K562 (cell line): ENCODE data around the gene APPL2. TPM values are rescaled to one million over a fixed set of nuclear protein-coding genes. Genes with fewer than 3 reads are reported as not detected.
A peak's percentile ranks its signal among the peaks of the same experiment; 100 is the strongest.

Source experiments
- CAMTA2 ChIP-seq: fragments of 250-450 bp; sonication (Bioruptor Pico); conservative IDR thresholded peaks from 2 replicates; pipeline ENCODE4 v1.5.1; 2022
- CREBBP ChIP-seq: IDR thresholded peaks from one replicate; pipeline ENCODE4 v1.6.1; 2012; ENCODE audit warnings: low read depth, mild to moderate bottlenecking, control low read depth, inconsistent platforms, low read length
- DNMT1 ChIP-seq: fragments of 450-650 bp; IDR thresholded peaks from 2 replicates; pipeline ENCODE4 v1.6.1; 2016; ENCODE audit warnings: antibody characterized with exemption, mild to moderate bottlenecking
- ETS2 ChIP-seq: IDR thresholded peaks from 2 replicates; pipeline ENCODE4 v1.6.1; 2016; ENCODE audit warnings: borderline replicate concordance, missing genetic modification characterization, mild to moderate bottlenecking, moderate library complexity, missing compliant biosample characterization; ENCODE audit not compliant: poor library complexity, severe bottlenecking
- IFI16 ChIP-seq: fragments of 250-450 bp; sonication (Bioruptor Pico); IDR thresholded peaks from 2 replicates; pipeline ENCODE4 v2.1.2; 2022; ENCODE audit warnings: mild to moderate bottlenecking, inconsistent platforms
- PHF8 ChIP-seq: fragments of 200-600 bp; sonication (generic); IDR thresholded peaks from 2 replicates; pipeline ENCODE4 v1.6.1; 2012; ENCODE audit warnings: mixed run types, mild to moderate bottlenecking, inconsistent platforms, low read length, moderate library complexity, borderline replicate concordance
- RBM34 ChIP-seq: fragments of 200-400 bp; formaldehyde crosslinking; IDR thresholded peaks from 2 replicates; pipeline ENCODE4 v1.6.1; 2018; ENCODE audit warnings: low read length, borderline replicate concordance; ENCODE audit not compliant: insufficient read depth
- SAFB2 ChIP-seq: fragments of 200-400 bp; formaldehyde crosslinking; IDR thresholded peaks from 2 replicates; pipeline ENCODE4 v1.6.1; 2018; ENCODE audit warnings: borderline replicate concordance, low read length, low read depth, moderate library complexity; ENCODE audit not compliant: severe bottlenecking
- SAP30 ChIP-seq: fragments of 200-600 bp; sonication (generic); IDR thresholded peaks from 2 replicates; pipeline ENCODE4 v1.6.1; 2012; ENCODE audit warnings: borderline replicate concordance, low read depth, mild to moderate bottlenecking, moderate library complexity, low read length, control low read depth, inconsistent platforms; ENCODE audit not compliant: insufficient read depth, poor library complexity, severe bottlenecking
- SREBF1 ChIP-seq: fragments of 150-350 bp; IDR thresholded peaks from 2 replicates; pipeline ENCODE4 v1.6.1; 2014; ENCODE audit warnings: antibody characterized with exemption, low read depth, low read length, borderline replicate concordance
- ZKSCAN1 ChIP-seq: fragments of 150-350 bp; IDR thresholded peaks from 2 replicates; pipeline ENCODE4 v1.6.1; 2016; ENCODE audit warnings: low read depth, low read length
- ZNF589 ChIP-seq: fragments of 200-800 bp; sonication (Bioruptor generic); IDR thresholded peaks from 2 replicates; pipeline ENCODE4 v1.6.1; 2016; ENCODE audit warnings: low read depth, missing genetic modification characterization, missing compliant biosample characterization
- polyA plus RNA-seq, 8 experiments: library from polyadenylated mRNA; depleted of rRNA in 4 of 8; stranded (reverse) in 5 of 8; unstranded in 3 of 8; fragments of >200 nt; fragmentation: Nextera tagmentation in 2 of 8; fragmentation: Illumina TruSeq in 1 of 8; extraction: Ambion mirVana in 2 of 8; extraction: Trizol in 1 of 8; gene quantifications; 2 replicates each; pipeline versions ENCODE4 v1.2.1 to v1.2.3, GENCODE V29; 2011 to 2014; ENCODE audit warnings: inconsistent platforms in 1 of 8, missing spikeins in 1 of 8
- total RNA-seq, 7 experiments: library from RNA; depleted of rRNA in 6 of 7; stranded (reverse); fragments of >200 nt in 6 of 7; fragmentation: Illumina TruSeq in 2 of 7; extraction: Trizol in 2 of 7; gene quantifications; 2 replicates each; pipeline versions ENCODE4 v1.2.1 to v1.2.3, GENCODE V29; 2011 to 2021; ENCODE audit warnings: low replicate concordance in 1 of 7
- TF ChIP-seq, protein P1 (sequence below): sonication (generic); formaldehyde crosslinking; IDR thresholded peaks from 2 replicates; pipeline ENCODE4 v1.8.1; 2023; ENCODE audit warnings: missing genetic modification reagents, mild to moderate bottlenecking, borderline replicate concordance
- TF ChIP-seq, protein P2 (sequence below): fragments of 250-450 bp; sonication (Bioruptor Pico); IDR thresholded peaks from 2 replicates; pipeline ENCODE4 v1.5.0; 2021
- TF ChIP-seq, protein P3 (sequence below): fragments of 450-650 bp; IDR thresholded peaks from 2 replicates; pipeline ENCODE4 v1.7.0; 2016; ENCODE audit warnings: borderline replicate concordance
- TF ChIP-seq, protein P4 (sequence below): fragments of 250-450 bp; sonication (Bioruptor Pico); IDR thresholded peaks from 2 replicates; pipeline ENCODE4 v1.8.0; 2021; ENCODE audit warnings: borderline replicate concordance, mild to moderate bottlenecking, moderate library complexity; ENCODE audit not compliant: poor library complexity, severe bottlenecking
- TF ChIP-seq, protein P5 (sequence below): sonication (generic); formaldehyde crosslinking; IDR thresholded peaks from 2 replicates; pipeline ENCODE4 v1.8.0; 2022; ENCODE audit warnings: mild to moderate bottlenecking, missing genetic modification reagents

APPL2 gene
- total and polyA plus RNA-seq, 9 of the 15 experiments (the other 6 are each of a cell fraction or from before 2014, with no cell fraction given), result 2.1 to 14.4 (median 8.2) TPM

DNA sequence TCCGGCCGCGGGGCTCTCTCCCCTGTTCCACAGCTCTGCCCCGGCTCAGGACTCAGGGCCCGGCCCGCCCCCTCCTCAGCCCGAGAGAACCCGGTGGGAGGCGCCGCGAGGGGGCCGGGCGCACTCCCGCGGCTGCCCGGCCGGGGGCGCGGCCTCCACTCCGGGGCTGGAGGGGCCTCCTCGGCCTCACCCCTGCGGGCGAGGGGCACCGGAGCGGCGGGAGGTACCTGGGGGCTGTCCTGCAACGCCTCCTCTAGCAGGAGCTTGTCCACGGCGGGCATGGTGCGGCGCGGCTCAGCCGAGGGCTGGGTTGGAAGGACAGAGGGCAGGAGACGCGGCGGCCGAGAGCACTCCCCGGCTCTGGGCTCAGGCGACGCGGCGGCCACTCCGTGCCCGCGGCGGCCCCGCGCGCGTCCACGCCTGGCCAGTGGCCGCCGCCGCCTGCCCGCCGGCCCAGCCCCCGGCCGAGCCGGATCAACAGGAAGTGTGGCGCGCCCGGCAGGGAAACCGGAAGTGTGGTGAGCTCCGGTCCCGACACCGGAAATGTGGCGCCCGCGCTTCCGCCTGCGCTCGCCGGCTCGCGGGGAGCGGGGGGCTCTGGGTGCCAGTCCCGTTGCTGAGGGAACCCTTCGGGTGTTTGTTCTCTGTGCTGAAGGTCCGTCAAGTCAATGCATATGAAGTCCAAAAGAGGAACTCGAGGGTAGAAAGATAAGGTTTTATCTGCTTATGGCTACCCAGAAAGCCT lies at the start of gene APPL2 (continued):
- TF ChIP-seq, protein P1, sequence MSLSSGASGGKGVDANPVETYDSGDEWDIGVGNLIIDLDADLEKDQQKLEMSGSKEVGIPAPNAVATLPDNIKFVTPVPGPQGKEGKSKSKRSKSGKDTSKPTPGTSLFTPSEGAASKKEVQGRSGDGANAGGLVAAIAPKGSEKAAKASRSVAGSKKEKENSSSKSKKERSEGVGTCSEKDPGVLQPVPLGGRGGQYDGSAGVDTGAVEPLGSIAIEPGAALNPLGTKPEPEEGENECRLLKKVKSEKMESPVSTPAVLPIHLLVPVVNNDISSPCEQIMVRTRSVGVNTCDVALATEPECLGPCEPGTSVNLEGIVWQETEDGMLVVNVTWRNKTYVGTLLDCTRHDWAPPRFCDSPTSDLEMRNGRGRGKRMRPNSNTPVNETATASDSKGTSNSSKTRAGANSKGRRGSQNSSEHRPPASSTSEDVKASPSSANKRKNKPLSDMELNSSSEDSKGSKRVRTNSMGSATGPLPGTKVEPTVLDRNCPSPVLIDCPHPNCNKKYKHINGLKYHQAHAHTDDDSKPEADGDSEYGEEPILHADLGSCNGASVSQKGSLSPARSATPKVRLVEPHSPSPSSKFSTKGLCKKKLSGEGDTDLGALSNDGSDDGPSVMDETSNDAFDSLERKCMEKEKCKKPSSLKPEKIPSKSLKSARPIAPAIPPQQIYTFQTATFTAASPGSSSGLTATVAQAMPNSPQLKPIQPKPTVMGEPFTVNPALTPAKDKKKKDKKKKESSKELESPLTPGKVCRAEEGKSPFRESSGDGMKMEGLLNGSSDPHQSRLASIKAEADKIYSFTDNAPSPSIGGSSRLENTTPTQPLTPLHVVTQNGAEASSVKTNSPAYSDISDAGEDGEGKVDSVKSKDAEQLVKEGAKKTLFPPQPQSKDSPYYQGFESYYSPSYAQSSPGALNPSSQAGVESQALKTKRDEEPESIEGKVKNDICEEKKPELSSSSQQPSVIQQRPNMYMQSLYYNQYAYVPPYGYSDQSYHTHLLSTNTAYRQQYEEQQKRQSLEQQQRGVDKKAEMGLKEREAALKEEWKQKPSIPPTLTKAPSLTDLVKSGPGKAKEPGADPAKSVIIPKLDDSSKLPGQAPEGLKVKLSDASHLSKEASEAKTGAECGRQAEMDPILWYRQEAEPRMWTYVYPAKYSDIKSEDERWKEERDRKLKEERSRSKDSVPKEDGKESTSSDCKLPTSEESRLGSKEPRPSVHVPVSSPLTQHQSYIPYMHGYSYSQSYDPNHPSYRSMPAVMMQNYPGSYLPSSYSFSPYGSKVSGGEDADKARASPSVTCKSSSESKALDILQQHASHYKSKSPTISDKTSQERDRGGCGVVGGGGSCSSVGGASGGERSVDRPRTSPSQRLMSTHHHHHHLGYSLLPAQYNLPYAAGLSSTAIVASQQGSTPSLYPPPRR, result no peak
- TF ChIP-seq SAP30 (peak; percentile 53), DNMT1 (no peak), CAMTA2 (CRISPR knock-in tag) (no peak), IFI16 (CRISPR knock-in tag) (no peak), PHF8 (peak; percentile 98; the same call in 1 of the 2 replicates), CREBBP (no peak), ETS2 (tag) (no peak), RBM34 (no peak), SREBF1 (no peak), ZKSCAN1 (0 out of 2 replicates have a peak, but pooled peaks have one; percentile 34), SAFB2 (no peak), ZNF589 (CRISPR knock-in tag) (peak; percentile 19; the same call in 1 of the 2 replicates)
- TF ChIP-seq, protein P2, sequence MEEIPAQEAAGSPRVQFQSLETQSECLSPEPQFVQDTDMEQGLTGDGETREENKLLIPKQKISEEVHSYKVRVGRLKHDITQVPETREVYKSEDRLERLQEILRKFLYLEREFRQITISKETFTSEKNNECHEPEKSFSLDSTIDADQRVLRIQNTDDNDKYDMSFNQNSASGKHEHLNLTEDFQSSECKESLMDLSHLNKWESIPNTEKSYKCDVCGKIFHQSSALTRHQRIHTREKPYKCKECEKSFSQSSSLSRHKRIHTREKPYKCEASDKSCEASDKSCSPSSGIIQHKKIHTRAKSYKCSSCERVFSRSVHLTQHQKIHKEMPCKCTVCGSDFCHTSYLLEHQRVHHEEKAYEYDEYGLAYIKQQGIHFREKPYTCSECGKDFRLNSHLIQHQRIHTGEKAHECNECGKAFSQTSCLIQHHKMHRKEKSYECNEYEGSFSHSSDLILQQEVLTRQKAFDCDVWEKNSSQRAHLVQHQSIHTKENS (CRISPR knock-in tag), result no peak
- TF ChIP-seq, protein P3, sequence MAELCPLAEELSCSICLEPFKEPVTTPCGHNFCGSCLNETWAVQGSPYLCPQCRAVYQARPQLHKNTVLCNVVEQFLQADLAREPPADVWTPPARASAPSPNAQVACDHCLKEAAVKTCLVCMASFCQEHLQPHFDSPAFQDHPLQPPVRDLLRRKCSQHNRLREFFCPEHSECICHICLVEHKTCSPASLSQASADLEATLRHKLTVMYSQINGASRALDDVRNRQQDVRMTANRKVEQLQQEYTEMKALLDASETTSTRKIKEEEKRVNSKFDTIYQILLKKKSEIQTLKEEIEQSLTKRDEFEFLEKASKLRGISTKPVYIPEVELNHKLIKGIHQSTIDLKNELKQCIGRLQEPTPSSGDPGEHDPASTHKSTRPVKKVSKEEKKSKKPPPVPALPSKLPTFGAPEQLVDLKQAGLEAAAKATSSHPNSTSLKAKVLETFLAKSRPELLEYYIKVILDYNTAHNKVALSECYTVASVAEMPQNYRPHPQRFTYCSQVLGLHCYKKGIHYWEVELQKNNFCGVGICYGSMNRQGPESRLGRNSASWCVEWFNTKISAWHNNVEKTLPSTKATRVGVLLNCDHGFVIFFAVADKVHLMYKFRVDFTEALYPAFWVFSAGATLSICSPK, result no peak
- TF ChIP-seq, protein P4, sequence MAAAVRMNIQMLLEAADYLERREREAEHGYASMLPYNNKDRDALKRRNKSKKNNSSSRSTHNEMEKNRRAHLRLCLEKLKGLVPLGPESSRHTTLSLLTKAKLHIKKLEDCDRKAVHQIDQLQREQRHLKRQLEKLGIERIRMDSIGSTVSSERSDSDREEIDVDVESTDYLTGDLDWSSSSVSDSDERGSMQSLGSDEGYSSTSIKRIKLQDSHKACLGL (CRISPR knock-in tag), result no peak
- TF ChIP-seq, protein P5, sequence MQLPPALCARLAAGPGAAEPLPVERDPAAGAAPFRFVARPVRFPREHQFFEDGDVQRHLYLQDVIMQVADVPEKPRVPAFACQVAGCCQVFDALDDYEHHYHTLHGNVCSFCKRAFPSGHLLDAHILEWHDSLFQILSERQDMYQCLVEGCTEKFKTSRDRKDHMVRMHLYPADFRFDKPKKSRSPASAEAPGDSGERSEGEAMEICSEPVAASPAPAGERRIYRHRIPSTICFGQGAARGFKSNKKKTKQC (CRISPR knock-in tag), result 0 out of 2 replicates have a peak, but pooled peaks have one; percentile 50
